WERI-Rb-1 (cell line): ENCODE results near the gene TAS2R4.
"Not testable (repeated sequence)": the region's sequence is repeated elsewhere in the genome, so short reads cannot be mapped to it uniquely, and the experiment has no call there.

Source experiments
- DNase-seq: peaks from one replicate; pipeline ENCODE4 v3.0.0-alpha.2; 2020
- H3K27ac ChIP-seq: fragments of 250-450 bp; sonication (Bioruptor Pico); 2 replicates; pipeline ENCODE4 v1.5.1; 2020; ENCODE audit warnings: mild to moderate bottlenecking, moderate library complexity
- H3K27me3 ChIP-seq: fragments of 250-450 bp; sonication (Bioruptor Pico); 2 replicates; pipeline ENCODE4 v1.5.1; 2021; ENCODE audit warnings: mild to moderate bottlenecking, low read depth, moderate library complexity; ENCODE audit not compliant: insufficient read depth, severe bottlenecking
- H3K36me3 ChIP-seq: fragments of 250-450 bp; sonication (Bioruptor Pico); 2 replicates; pipeline ENCODE4 v1.5.1; 2020; ENCODE audit warnings: mild to moderate bottlenecking, moderate library complexity
- H3K4me3 ChIP-seq: 2 replicates; pipeline ENCODE4 v1.5.1; 2011; ENCODE audit warnings: low read depth, mild to moderate bottlenecking, control low read depth, low read length
- H3K9me3 ChIP-seq: fragments of 250-450 bp; sonication (Bioruptor Pico); 2 replicates; pipeline ENCODE4 v1.5.1; 2021; ENCODE audit warnings: mild to moderate bottlenecking, moderate library complexity; ENCODE audit not compliant: severe bottlenecking
- TF ChIP-seq, protein P1 (sequence below): IDR thresholded peaks from 2 replicates; pipeline ENCODE4 v1.5.1; 2011; ENCODE audit warnings: low read depth, mild to moderate bottlenecking, control low read depth, inconsistent platforms, low read length

The TAS2R4 gene

DNA sequence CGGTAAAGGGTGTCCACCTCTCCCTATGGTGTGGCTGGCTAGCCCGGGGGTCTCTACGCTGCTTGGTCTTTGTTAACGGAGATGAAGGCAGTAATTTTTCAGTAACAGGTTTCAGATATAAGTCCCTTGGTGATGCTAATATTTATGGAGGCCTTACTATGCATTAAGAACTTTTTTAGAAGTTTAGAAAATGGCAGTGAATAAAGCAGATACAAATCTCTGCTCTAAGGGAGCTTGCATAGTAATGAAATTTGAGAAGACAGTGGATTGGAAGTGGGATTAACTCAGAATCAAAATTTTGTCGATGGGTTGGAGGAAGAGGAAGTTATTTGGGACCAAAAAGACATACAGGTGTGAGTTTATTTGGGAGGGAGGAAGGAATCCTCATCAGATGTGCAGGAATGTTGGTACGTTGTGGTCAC lies 37.9 kb upstream of the TAS2R4 start:
- no peaks in the 10 kb centered on the region for H3K27me3 ChIP-seq
- no peak for DNase-seq
- H3K36me3 ChIP-seq = peaks cover 38% of the 10 kb centered on the region
- TF ChIP-seq, protein P1, sequence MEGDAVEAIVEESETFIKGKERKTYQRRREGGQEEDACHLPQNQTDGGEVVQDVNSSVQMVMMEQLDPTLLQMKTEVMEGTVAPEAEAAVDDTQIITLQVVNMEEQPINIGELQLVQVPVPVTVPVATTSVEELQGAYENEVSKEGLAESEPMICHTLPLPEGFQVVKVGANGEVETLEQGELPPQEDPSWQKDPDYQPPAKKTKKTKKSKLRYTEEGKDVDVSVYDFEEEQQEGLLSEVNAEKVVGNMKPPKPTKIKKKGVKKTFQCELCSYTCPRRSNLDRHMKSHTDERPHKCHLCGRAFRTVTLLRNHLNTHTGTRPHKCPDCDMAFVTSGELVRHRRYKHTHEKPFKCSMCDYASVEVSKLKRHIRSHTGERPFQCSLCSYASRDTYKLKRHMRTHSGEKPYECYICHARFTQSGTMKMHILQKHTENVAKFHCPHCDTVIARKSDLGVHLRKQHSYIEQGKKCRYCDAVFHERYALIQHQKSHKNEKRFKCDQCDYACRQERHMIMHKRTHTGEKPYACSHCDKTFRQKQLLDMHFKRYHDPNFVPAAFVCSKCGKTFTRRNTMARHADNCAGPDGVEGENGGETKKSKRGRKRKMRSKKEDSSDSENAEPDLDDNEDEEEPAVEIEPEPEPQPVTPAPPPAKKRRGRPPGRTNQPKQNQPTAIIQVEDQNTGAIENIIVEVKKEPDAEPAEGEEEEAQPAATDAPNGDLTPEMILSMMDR = 0 out of 2 replicates have a peak, but pooled peaks have one; percentile 39
- H3K27ac ChIP-seq = peak overlapping the region; percentile 84
- peak overlapping the region; percentile 86 for H3K4me3 ChIP-seq
- H3K9me3 ChIP-seq = no peaks in the 10 kb centered on the region

DNA sequence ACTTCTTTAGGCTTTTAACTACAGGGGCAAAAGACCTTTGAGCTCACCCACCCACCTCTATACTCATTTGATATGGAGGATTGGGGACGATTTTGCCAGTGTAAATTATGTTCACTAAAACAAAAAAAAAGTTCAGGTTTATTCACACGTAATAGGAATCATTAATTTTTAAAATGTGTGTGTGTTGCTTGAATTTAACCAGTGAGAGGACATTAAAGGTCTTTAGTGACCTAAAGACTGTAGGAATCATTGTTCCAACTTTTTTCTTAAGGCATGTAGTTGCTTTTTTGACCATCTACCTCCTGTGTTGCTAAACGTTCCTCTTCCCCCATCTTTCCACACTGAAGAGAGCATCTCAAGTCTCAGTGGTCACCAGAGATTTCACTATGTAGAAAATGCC lies 37.2 kb upstream of the TAS2R4 start:
- H3K9me3 ChIP-seq = no peaks in the 10 kb centered on the region
- H3K27me3 ChIP-seq = no peaks in the 10 kb centered on the region
- peak overlapping the region; percentile 86 for H3K4me3 ChIP-seq
- no peak for DNase-seq
- H3K36me3 ChIP-seq = peaks cover 44% of the 10 kb centered on the region
- H3K27ac ChIP-seq = no peak overlapping the region
- TF ChIP-seq, protein P1 = no peak

DNA sequence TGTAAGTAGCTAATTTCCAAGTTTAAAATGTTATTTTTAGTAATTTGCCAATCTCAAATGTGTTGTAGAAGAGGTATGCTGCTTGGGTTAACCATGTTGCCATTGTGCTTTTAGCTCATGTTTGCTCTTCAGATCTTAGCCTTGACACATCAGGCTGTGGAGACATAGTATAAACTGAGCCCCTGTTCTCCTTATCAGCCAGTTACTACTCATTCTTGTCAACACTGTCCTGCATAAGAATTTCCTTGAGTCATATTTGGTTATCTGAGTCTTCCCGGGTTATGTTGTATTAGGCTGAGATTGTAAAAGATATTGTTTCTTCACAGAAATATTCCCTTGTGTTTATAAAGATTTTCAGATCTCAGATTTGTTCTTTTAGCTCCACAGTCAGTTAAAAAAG lies 34.2 kb upstream of the TAS2R4 start:
- Histone ChIP-seq H3K27ac (no peak overlapping the region), H3K27me3 (no peaks in the 10 kb centered on the region), H3K36me3 (peaks cover 67% of the 10 kb centered on the region), H3K9me3 (no peaks in the 10 kb centered on the region), H3K4me3 (no peak overlapping the region)
- no peak for DNase-seq
- TF ChIP-seq, protein P1 = no peak

DNA sequence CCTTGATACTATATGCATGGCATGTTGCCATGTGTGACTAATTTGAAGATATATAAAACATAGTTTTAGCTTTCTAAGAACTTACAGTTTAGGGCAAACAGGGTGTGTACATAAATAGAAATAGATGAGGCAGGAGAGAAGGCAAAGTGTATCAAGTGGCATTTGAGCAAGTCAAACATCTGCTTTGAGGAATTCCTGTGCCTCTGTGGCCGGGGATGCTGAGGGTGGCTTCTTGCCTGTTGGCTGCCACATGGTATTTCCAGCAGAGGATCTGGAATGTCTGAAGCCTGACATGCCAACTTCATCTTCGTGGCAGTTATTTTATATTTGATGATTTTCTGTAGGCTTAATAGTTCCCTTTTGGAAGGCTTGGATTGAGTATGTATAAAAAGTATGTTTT lies 32.3 kb upstream of the TAS2R4 start:
- no peaks in the 10 kb centered on the region for H3K9me3 ChIP-seq
- no peak overlapping the region for H3K4me3 ChIP-seq
- no peak overlapping the region for H3K27ac ChIP-seq
- no peak for DNase-seq
- no peaks in the 10 kb centered on the region for H3K27me3 ChIP-seq
- TF ChIP-seq, protein P1 = no peak
- H3K36me3 ChIP-seq = peaks cover 83% of the 10 kb centered on the region

DNA sequence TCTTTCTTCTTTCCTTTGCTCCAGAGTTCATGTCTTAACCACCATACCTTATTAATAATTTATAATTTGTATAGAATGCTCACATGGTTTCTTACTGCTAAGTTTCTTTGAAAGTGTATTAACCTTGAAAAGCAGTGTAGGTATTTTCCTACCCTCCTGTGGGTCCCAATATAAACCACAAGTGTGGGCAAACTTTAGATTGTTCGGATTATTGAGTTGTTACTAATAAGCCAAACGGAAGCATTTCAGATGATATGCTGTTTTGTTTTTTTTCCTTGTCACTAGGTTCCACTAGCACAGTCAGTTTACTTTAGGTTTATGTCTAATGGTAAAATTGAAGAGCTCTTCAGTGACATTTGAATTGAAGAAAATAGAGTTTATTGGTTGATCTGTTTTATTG lies 28.1 kb upstream of the TAS2R4 start:
- DNase-seq = no peak
- TF ChIP-seq, protein P1 = no peak
- Histone ChIP-seq H3K36me3 (peaks cover 76% of the 10 kb centered on the region), H3K27ac (no peak overlapping the region), H3K9me3 (no peaks in the 10 kb centered on the region), H3K4me3 (no peak overlapping the region), H3K27me3 (no peaks in the 10 kb centered on the region)

DNA sequence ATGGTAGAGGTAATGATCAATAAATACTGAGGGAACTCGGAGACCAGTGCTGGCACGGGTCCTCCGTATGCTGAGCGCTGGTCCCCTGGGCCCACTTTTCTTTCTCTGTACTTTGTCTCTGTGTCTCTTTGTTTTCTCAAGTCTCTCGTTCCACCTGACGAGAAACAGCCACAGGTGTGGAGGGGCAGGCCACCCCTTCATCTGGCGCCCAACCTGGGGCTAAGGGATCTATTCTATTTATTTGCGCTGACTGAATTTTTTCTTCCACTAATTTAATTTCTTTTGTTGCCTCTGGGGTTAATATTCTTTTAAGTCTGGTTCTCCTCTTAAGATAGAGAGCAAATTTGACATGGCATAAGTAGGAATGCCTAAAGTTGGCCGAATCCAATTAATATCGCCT lies 24.6 kb upstream of the TAS2R4 start:
- H3K36me3 ChIP-seq = peaks cover 49% of the 10 kb centered on the region
- H3K4me3 ChIP-seq, H3K9me3 ChIP-seq, H3K27me3 ChIP-seq, H3K27ac ChIP-seq, DNase-seq: not testable (repeated sequence)
